Thyroid gland (tissue), 4 donors: Measurements from ENCODE around the gene HPS6. TPM values are rescaled to one million over a fixed set of nuclear protein-coding genes. Genes with fewer than 3 reads are reported as not detected.

ENCODE experiments used
- DNase-seq, 2 donors: peaks; one replicate each; pipeline ENCODE4 v3.0.0-alpha.2; 2019
- H3K27ac ChIP-seq, 3 donors: fragments of 200-600 bp; sonication (generic); 1 replicate in 2 of 3; 2 replicates in 1 of 3; pipeline ENCODE4 v1.5.1; 2016 to 2019; ENCODE audit warnings: mild to moderate bottlenecking in 1 of 3, moderate library complexity in 1 of 3
- H3K27me3 ChIP-seq: fragments of 200-600 bp; sonication (generic); one replicate; pipeline ENCODE4 v1.5.1; 2019
- H3K36me3 ChIP-seq, 2 donors: fragments of 200-600 bp; sonication (generic); one replicate each; pipeline ENCODE4 v1.5.1; 2016 to 2019
- H3K4me1 ChIP-seq, 2 donors: fragments of 200-600 bp; sonication (generic); one replicate each; pipeline ENCODE4 v1.5.1; 2017 to 2019
- H3K4me3 ChIP-seq, 3 donors: fragments of 200-600 bp; sonication (generic); replicated peaks in 1 of 3; 1 replicate in 2 of 3; 2 replicates in 1 of 3; pipeline ENCODE4 v1.5.1; 2016; ENCODE audit warnings: mild to moderate bottlenecking in 1 of 3
- H3K9me3 ChIP-seq: fragments of 200-600 bp; sonication (generic); one replicate; pipeline ENCODE4 v1.5.1; 2017
- POLR2A ChIP-seq, 2 donors: fragments of 450-650 bp; IDR thresholded peaks; one replicate each; pipeline ENCODE4 v1.6.1; 2017; ENCODE audit warnings: antibody characterized with exemption in 2 of 2, mild to moderate bottlenecking in 2 of 2, moderate library complexity in 1 of 2
- WGBS, 2 donors: methylation state at CpG; one replicate each; pipeline ENCODE4 v1.1.5; 2017; 5-methylcytosine and 5-hydroxymethylcytosine counted together
- intact Hi-C: fragments of 100-400 bp; cut with DNase I; formaldehyde crosslinking; loops from one replicate; pipeline ENCODE4 v1.15.1; 2023
- total RNA-seq, 4 donors: library from RNA; depleted of rRNA; stranded (reverse); fragments of >200 nt; gene quantifications; one replicate each; pipeline ENCODE4 v1.2.3, GENCODE V29; 2016
- TF ChIP-seq, protein P1 (sequence below), 6 experiments: fragments of 200-600 bp in 3 of 6; fragments of 450-650 bp in 3 of 6; sonication (generic) in 3 of 6; IDR thresholded peaks; one replicate each; pipeline ENCODE4 v1.5.1; 2016 to 2019; ENCODE audit warnings: antibody characterized with exemption in 6 of 6, mild to moderate bottlenecking in 2 of 6, inconsistent platforms in 1 of 6, moderate library complexity in 1 of 6

HPS6 gene
- total RNA-seq, 4 donors from 2014 or later: 18.7 to 28.5 (median 23.8) TPM

DNA sequence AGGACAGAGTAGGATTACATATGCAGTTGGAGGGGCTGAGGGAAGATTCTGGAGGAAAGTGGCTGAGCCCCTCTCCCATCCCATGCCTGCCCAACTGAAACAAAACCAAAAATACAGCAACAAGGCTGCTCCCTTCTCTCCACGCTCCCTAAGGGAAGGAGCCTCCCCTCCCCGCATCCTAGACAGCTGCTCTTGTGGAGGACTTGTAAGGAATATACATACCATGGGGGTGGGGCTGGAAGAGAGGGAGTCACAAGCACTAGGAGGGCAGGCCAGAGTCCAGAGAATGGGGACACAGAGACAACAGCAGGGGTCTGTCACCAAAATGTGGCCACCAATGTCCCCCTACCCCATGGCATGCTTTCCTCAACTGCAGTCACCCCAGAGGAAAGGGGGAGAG lies 41.8 kb downstream of the HPS6 start:
- intact Hi-C loops: no loop called here
- WGBS, 2 donors: 78 to 97% methylated on average over 1 to 2 of the region's 2 CpGs
- H3K4me1 ChIP-seq: no peaks in the 10 kb centered on the region
- peaks cover 49 to 50% of the 10 kb centered on the region in 2 donors for H3K36me3 ChIP-seq
- H3K9me3 ChIP-seq: no peaks in the 10 kb centered on the region
- no peak overlapping the region for H3K4me3 ChIP-seq
- no peak for DNase-seq
- TF ChIP-seq, protein P1, sequence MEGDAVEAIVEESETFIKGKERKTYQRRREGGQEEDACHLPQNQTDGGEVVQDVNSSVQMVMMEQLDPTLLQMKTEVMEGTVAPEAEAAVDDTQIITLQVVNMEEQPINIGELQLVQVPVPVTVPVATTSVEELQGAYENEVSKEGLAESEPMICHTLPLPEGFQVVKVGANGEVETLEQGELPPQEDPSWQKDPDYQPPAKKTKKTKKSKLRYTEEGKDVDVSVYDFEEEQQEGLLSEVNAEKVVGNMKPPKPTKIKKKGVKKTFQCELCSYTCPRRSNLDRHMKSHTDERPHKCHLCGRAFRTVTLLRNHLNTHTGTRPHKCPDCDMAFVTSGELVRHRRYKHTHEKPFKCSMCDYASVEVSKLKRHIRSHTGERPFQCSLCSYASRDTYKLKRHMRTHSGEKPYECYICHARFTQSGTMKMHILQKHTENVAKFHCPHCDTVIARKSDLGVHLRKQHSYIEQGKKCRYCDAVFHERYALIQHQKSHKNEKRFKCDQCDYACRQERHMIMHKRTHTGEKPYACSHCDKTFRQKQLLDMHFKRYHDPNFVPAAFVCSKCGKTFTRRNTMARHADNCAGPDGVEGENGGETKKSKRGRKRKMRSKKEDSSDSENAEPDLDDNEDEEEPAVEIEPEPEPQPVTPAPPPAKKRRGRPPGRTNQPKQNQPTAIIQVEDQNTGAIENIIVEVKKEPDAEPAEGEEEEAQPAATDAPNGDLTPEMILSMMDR (IDR thresholded peaks at IDR 0.05): no peak
- no peak for TF ChIP-seq POLR2A (IDR thresholded peaks at IDR 0.05)
- no peaks in the 10 kb centered on the region for H3K27me3 ChIP-seq
- no peak overlapping the region for H3K27ac ChIP-seq

DNA sequence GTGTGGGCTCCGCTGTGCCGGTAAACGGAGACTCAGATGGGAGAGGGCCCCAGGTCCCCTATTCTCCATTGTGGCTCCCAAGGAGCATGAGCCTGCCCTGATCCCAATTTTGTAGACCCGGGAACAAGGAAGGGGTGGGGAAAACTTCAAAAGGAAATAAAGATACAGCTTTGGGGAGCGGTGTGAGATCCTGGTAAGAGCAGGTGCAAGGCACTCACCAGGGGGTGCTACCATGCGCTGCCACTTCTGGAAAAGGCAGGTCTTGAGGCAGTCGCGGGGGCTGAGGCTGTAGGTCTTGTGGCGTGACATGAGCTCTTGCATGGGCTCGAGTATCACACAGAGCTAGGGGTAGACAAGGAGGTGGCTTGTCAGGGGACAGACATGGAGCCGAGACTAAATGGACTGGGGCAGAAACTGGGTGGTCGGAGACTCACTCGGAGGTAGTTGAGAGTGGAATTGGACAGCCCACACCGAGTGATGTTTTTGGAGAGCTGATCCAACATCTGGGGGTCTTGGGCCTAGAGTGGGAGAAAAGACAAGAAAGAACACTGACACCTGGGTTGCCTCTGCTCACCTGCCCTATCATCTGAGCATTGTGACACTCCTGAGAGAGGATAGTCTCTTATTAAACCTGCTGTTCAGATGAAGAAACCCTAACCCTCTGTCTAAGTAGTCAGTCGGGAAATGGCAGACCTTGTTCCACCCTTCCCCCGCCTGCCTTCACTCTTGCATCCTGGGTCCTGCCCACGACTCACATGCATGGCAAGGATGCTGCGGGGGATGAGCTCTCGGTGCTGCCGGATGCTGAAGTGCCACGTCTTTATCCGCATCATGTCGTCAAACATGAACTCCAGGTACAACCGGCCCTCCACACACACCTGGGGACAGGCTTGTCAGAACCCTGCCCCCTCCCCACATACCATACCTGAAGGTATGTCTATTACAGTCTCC lies 44.3 kb downstream of the HPS6 start:
- intact Hi-C loops: no loop called here
- H3K9me3 ChIP-seq: no peaks in the 10 kb centered on the region

DNA sequence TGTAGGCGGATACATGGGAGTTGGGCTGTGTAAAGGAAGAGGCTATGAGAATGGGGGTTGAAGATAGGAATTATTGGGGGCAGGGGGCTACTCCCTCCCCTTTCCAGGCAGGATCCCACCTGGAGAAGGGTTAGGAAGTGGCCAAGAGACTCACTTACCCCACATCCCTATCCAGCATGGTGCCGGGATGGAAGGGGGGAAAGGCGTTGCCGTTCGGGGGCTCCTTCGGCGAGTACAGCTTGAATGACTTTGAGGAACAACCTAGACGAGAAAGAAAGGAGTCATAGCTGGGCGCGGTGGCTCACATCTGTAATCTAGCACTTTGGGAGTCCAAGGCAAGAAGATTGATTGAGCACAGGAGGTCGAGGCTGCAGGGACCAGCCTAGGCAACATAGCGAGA lies 46.1 kb downstream of the HPS6 start:
- H3K4me3 ChIP-seq: no peak overlapping the region
- no peaks in the 10 kb centered on the region for H3K27me3 ChIP-seq
- intact Hi-C loops: no loop called here
- peaks cover 49 to 50% of the 10 kb centered on the region in 2 donors for H3K36me3 ChIP-seq
- no peak for TF ChIP-seq POLR2A (IDR thresholded peaks at IDR 0.05)
- TF ChIP-seq, protein P1 (IDR thresholded peaks at IDR 0.05): no peak
- no peak for DNase-seq
- peaks cover 25 to 32% of the 10 kb centered on the region in 2 donors for H3K4me1 ChIP-seq
- H3K27ac ChIP-seq: no peak overlapping the region
- H3K9me3 ChIP-seq: no peaks in the 10 kb centered on the region
- 94 to 97% methylated on average over 12 of the region's 12 CpGs for WGBS, 2 donors

More for the DNA sequence above, 44.3 kb downstream of the HPS6 start:
- Histone ChIP-seq H3K4me3 (no peak overlapping the region), H3K36me3 (peaks cover 49 to 50% of the 10 kb centered on the region in 2 donors), H3K27me3 (no peaks in the 10 kb centered on the region), H3K4me1 (peaks cover 17 to 19% of the 10 kb centered on the region in 2 donors), H3K27ac (no peak overlapping the region)
- no peak for DNase-seq
- 92 to 93% methylated on average over 24 of the region's 24 CpGs for WGBS, 2 donors
- no peak for TF ChIP-seq POLR2A (IDR thresholded peaks at IDR 0.05)
- TF ChIP-seq, protein P1 (IDR thresholded peaks at IDR 0.05): no peak

DNA sequence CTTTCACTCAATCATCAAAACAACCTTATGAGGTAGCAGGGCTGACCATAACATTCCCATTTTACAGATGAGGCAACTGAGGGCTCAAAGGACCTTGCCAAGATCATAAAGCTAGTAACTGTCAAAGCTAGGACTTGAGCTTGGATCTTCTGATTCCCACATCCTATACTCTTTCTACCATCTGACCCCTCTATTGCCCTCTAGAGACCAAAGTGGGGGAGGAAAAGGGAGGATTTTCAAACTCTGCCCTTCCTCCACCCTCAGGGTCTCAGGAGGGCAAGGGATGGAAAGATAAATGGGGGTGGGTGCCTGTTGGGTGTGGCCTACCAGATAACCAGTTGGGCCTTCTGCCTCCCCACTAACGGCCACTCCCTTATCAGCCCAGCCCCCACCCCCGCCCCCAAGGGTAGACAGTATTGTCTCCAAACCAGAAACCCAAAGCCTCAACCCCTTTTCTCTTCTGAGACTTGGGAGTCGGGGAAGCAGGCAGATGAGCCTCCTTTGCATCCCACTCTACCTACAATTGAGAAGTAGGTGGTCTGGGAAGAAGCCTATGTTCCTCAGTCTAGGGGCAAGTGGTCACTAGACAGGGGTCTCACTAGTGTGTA lies 47.2 kb downstream of the HPS6 start:
- no peak overlapping the region for H3K4me3 ChIP-seq
- H3K4me1 ChIP-seq: peaks cover 34 to 43% of the 10 kb centered on the region in 2 donors
- peaks cover 41 to 46% of the 10 kb centered on the region in 2 donors for H3K36me3 ChIP-seq
- no peak for DNase-seq
- no peak for TF ChIP-seq POLR2A (IDR thresholded peaks at IDR 0.05)
- TF ChIP-seq, protein P1 (IDR thresholded peaks at IDR 0.05): no peak
- no peaks in the 10 kb centered on the region for H3K9me3 ChIP-seq
- no peak overlapping the region for H3K27ac ChIP-seq
- WGBS, 2 donors: 61 to 65% methylated on average over 3 of the region's 3 CpGs
- no peaks in the 10 kb centered on the region for H3K27me3 ChIP-seq
- intact Hi-C loops: no loop called here
